GM23338 (cell line): ENCODE data around the gene NHSL1. TPM values are rescaled to one million over a fixed set of nuclear protein-coding genes. Genes with fewer than 3 reads are reported as not detected.

Experiments
- ATAC-seq: fragments of 200-7000 bp; cut with Tn5 transposase; 3 replicates; pipeline ENCODE4 v1.9.1; 2020
- DNase-seq: peaks from one replicate; pipeline ENCODE4 v3.0.0-alpha.2; 2015; ENCODE audit warnings: low spot score
- H2AFZ ChIP-seq: fragments of 200-600 bp; sonication (generic); 2 replicates; pipeline ENCODE4 v1.8.0; 2016; ENCODE audit warnings: antibody characterized with exemption, mild to moderate bottlenecking, moderate library complexity
- H3F3A ChIP-seq: fragments of 200-600 bp; sonication (generic); replicated peaks from 2 replicates; pipeline ENCODE4 v1.8.0; 2017; ENCODE audit warnings: antibody characterized with exemption, mixed run types, low read depth
- H3K27ac ChIP-seq: fragments of 200-600 bp; sonication (generic); 2 replicates; pipeline ENCODE4 v1.6.1; 2016; ENCODE audit warnings: low read depth
- H3K27me3 ChIP-seq: fragments of 200-600 bp; sonication (generic); 2 replicates; pipeline ENCODE4 v1.8.0; 2016; ENCODE audit warnings: mild to moderate bottlenecking, mixed run types, moderate library complexity; ENCODE audit not compliant: insufficient read depth
- H3K36me3 ChIP-seq: fragments of 200-600 bp; sonication (generic); 2 replicates; pipeline ENCODE4 v1.8.0; 2016; ENCODE audit warnings: mild to moderate bottlenecking; ENCODE audit not compliant: insufficient read depth
- H3K4me1 ChIP-seq: fragments of 200-600 bp; sonication (generic); 2 replicates; pipeline ENCODE4 v1.8.0; 2016; ENCODE audit warnings: mild to moderate bottlenecking, moderate library complexity; ENCODE audit not compliant: insufficient read depth
- H3K4me2 ChIP-seq: fragments of 200-600 bp; sonication (generic); 2 replicates; pipeline ENCODE4 v1.7.1; 2017; ENCODE audit warnings: mixed run types
- H3K4me3 ChIP-seq: fragments of 200-600 bp; sonication (generic); 2 replicates; pipeline ENCODE4 v1.6.1; 2016; ENCODE audit warnings: mixed run types
- H3K79me2 ChIP-seq: fragments of 200-600 bp; sonication (generic); replicated peaks from 2 replicates; pipeline ENCODE4 v1.8.0; 2017; ENCODE audit warnings: mild to moderate bottlenecking; ENCODE audit not compliant: insufficient read depth
- H3K9me2 ChIP-seq: fragments of 200-600 bp; sonication (generic); 2 replicates; pipeline ENCODE4 v1.8.0; 2017; ENCODE audit not compliant: insufficient read depth
- H4K20me1 ChIP-seq: fragments of 200-600 bp; sonication (generic); replicated peaks from 2 replicates; pipeline ENCODE4 v1.8.0; 2017; ENCODE audit warnings: mild to moderate bottlenecking; ENCODE audit not compliant: insufficient read depth
- H3K27ac Mint-ChIP-seq: 2 replicates; pipeline ENCODE4 v1.8.0; 2020; ENCODE audit warnings: inconsistent platforms, mild to moderate bottlenecking, moderate library complexity, mixed read lengths
- H3K27me3 Mint-ChIP-seq: 3 replicates; pipeline ENCODE4 v1.8.0; 2022; ENCODE audit warnings: low read depth, mild to moderate bottlenecking, moderate library complexity, mixed read lengths, inconsistent platforms; ENCODE audit not compliant: insufficient read depth, poor library complexity
- H3K36me3 Mint-ChIP-seq: 3 replicates; pipeline ENCODE4 v1.8.0; 2021; ENCODE audit warnings: low read depth, mild to moderate bottlenecking, inconsistent platforms, moderate library complexity, mixed read lengths
- H3K4me1 Mint-ChIP-seq: 3 replicates; pipeline ENCODE4 v1.8.0; 2020; ENCODE audit warnings: mild to moderate bottlenecking, inconsistent platforms, mixed read lengths
- H3K4me3 Mint-ChIP-seq: 3 replicates; pipeline ENCODE4 v1.8.0; 2021; ENCODE audit warnings: moderate library complexity, mild to moderate bottlenecking, inconsistent platforms, mixed read lengths
- H3K9me3 Mint-ChIP-seq: 3 replicates; pipeline ENCODE4 v1.8.0; 2020; ENCODE audit warnings: moderate library complexity, mild to moderate bottlenecking, inconsistent platforms, mixed read lengths
- CREB1 ChIP-seq: fragments of 250-450 bp; sonication (Bioruptor Pico); IDR thresholded peaks from 2 replicates; pipeline ENCODE4 v1.5.0; 2020; ENCODE audit warnings: low read depth, mild to moderate bottlenecking, moderate library complexity
- EZH2 ChIP-seq: fragments of 200-600 bp; sonication (generic); IDR thresholded peaks from one replicate; pipeline ENCODE4 v1.8.0; 2017; ENCODE audit warnings: antibody characterized with exemption, mild to moderate bottlenecking, low read depth; ENCODE audit not compliant: unreplicated experiment
- EZH2phosphoT487 ChIP-seq: fragments of 200-600 bp; sonication (generic); IDR thresholded peaks from one replicate; pipeline ENCODE4 v1.8.1; 2018; ENCODE audit warnings: antibody characterized with exemption; ENCODE audit not compliant: unreplicated experiment
- JUNB ChIP-seq: IDR thresholded peaks from one replicate; pipeline ENCODE4 v1.6.1; 2016; ENCODE audit warnings: antibody characterized with exemption; ENCODE audit not compliant: unreplicated experiment
- NANOG ChIP-seq: IDR thresholded peaks from 2 replicates; pipeline ENCODE4 v1.6.1; 2016; ENCODE audit warnings: antibody characterized with exemption, borderline replicate concordance
- POLR2AphosphoS5 ChIP-seq: IDR thresholded peaks from 2 replicates; pipeline ENCODE4 v1.6.1; 2016; ENCODE audit warnings: antibody characterized with exemption, low read depth
- STAT1 ChIP-seq: IDR thresholded peaks from one replicate; pipeline ENCODE4 v1.6.1; 2016; ENCODE audit warnings: antibody characterized with exemption; ENCODE audit not compliant: unreplicated experiment
- ZNF114 ChIP-seq: fragments of 250-450 bp; sonication (Bioruptor Pico); IDR thresholded peaks from 2 replicates; pipeline ENCODE4 v1.5.0; 2020; ENCODE audit warnings: mild to moderate bottlenecking, moderate library complexity
- polyA plus RNA-seq: library from polyadenylated mRNA; unstranded; fragments of >200 nt; fragmentation: Nextera tagmentation; extraction: Ambion mirVana; gene quantifications from 2 replicates; pipeline ENCODE4 v1.2.1, GENCODE V29; 2016
- total RNA-seq: library from RNA; depleted of rRNA; stranded (reverse); fragments of >200 nt; shearing (Covaris generic); gene quantifications from 2 replicates; pipeline ENCODE4 v1.2.3, GENCODE V29; 2014
- TF ChIP-seq, protein P1 (sequence below): IDR thresholded peaks from one replicate; pipeline ENCODE4 v1.6.1; 2018; ENCODE audit warnings: antibody characterized with exemption; ENCODE audit not compliant: unreplicated experiment
- TF ChIP-seq, protein P2 (sequence below): IDR thresholded peaks from 2 replicates; pipeline ENCODE4 v1.6.1; 2016; ENCODE audit warnings: antibody characterized with exemption
- TF ChIP-seq, protein P3 (sequence below): fragments of 250-450 bp; sonication (Bioruptor Pico); IDR thresholded peaks from 2 replicates; pipeline ENCODE4 v1.5.0; 2020; ENCODE audit warnings: mild to moderate bottlenecking, moderate library complexity

NHSL1 gene
- total and polyA plus RNA-seq, 2 experiments from 2014 or later: 11.2 to 24.5 TPM

DNA sequence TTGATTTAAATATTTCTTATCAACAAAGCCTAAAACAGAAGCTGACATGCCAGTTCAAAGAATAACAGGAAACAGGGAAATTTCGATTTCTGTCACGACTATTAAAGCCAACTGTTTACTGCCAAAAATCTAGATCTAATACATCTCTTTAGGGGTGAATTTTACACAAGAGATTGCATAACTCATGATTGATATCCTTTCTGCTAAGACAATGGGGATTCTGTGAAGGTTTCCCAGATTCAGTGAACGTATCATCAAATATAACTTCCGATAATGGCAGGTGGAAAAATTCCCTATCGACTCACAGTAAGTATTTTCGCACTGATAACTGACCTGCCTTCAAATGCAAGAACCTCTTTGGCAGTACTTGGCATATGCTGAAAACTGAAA is 42.9 kb downstream of the NHSL1 start:
- TF ChIP-seq, protein P1, sequence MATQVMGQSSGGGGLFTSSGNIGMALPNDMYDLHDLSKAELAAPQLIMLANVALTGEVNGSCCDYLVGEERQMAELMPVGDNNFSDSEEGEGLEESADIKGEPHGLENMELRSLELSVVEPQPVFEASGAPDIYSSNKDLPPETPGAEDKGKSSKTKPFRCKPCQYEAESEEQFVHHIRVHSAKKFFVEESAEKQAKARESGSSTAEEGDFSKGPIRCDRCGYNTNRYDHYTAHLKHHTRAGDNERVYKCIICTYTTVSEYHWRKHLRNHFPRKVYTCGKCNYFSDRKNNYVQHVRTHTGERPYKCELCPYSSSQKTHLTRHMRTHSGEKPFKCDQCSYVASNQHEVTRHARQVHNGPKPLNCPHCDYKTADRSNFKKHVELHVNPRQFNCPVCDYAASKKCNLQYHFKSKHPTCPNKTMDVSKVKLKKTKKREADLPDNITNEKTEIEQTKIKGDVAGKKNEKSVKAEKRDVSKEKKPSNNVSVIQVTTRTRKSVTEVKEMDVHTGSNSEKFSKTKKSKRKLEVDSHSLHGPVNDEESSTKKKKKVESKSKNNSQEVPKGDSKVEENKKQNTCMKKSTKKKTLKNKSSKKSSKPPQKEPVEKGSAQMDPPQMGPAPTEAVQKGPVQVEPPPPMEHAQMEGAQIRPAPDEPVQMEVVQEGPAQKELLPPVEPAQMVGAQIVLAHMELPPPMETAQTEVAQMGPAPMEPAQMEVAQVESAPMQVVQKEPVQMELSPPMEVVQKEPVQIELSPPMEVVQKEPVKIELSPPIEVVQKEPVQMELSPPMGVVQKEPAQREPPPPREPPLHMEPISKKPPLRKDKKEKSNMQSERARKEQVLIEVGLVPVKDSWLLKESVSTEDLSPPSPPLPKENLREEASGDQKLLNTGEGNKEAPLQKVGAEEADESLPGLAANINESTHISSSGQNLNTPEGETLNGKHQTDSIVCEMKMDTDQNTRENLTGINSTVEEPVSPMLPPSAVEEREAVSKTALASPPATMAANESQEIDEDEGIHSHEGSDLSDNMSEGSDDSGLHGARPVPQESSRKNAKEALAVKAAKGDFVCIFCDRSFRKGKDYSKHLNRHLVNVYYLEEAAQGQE: no peak
- TF ChIP-seq ZNF114 (CRISPR knock-in tag) (no peak), POLR2AphosphoS5 (no peak), STAT1 (no peak), JUNB (no peak), EZH2phosphoT487 (no peak), NANOG (no peak), CREB1 (CRISPR knock-in tag) (no peak), EZH2 (no peak)
- TF ChIP-seq, protein P2, sequence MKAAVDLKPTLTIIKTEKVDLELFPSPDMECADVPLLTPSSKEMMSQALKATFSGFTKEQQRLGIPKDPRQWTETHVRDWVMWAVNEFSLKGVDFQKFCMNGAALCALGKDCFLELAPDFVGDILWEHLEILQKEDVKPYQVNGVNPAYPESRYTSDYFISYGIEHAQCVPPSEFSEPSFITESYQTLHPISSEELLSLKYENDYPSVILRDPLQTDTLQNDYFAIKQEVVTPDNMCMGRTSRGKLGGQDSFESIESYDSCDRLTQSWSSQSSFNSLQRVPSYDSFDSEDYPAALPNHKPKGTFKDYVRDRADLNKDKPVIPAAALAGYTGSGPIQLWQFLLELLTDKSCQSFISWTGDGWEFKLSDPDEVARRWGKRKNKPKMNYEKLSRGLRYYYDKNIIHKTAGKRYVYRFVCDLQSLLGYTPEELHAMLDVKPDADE: no peak
- TF ChIP-seq, protein P3, sequence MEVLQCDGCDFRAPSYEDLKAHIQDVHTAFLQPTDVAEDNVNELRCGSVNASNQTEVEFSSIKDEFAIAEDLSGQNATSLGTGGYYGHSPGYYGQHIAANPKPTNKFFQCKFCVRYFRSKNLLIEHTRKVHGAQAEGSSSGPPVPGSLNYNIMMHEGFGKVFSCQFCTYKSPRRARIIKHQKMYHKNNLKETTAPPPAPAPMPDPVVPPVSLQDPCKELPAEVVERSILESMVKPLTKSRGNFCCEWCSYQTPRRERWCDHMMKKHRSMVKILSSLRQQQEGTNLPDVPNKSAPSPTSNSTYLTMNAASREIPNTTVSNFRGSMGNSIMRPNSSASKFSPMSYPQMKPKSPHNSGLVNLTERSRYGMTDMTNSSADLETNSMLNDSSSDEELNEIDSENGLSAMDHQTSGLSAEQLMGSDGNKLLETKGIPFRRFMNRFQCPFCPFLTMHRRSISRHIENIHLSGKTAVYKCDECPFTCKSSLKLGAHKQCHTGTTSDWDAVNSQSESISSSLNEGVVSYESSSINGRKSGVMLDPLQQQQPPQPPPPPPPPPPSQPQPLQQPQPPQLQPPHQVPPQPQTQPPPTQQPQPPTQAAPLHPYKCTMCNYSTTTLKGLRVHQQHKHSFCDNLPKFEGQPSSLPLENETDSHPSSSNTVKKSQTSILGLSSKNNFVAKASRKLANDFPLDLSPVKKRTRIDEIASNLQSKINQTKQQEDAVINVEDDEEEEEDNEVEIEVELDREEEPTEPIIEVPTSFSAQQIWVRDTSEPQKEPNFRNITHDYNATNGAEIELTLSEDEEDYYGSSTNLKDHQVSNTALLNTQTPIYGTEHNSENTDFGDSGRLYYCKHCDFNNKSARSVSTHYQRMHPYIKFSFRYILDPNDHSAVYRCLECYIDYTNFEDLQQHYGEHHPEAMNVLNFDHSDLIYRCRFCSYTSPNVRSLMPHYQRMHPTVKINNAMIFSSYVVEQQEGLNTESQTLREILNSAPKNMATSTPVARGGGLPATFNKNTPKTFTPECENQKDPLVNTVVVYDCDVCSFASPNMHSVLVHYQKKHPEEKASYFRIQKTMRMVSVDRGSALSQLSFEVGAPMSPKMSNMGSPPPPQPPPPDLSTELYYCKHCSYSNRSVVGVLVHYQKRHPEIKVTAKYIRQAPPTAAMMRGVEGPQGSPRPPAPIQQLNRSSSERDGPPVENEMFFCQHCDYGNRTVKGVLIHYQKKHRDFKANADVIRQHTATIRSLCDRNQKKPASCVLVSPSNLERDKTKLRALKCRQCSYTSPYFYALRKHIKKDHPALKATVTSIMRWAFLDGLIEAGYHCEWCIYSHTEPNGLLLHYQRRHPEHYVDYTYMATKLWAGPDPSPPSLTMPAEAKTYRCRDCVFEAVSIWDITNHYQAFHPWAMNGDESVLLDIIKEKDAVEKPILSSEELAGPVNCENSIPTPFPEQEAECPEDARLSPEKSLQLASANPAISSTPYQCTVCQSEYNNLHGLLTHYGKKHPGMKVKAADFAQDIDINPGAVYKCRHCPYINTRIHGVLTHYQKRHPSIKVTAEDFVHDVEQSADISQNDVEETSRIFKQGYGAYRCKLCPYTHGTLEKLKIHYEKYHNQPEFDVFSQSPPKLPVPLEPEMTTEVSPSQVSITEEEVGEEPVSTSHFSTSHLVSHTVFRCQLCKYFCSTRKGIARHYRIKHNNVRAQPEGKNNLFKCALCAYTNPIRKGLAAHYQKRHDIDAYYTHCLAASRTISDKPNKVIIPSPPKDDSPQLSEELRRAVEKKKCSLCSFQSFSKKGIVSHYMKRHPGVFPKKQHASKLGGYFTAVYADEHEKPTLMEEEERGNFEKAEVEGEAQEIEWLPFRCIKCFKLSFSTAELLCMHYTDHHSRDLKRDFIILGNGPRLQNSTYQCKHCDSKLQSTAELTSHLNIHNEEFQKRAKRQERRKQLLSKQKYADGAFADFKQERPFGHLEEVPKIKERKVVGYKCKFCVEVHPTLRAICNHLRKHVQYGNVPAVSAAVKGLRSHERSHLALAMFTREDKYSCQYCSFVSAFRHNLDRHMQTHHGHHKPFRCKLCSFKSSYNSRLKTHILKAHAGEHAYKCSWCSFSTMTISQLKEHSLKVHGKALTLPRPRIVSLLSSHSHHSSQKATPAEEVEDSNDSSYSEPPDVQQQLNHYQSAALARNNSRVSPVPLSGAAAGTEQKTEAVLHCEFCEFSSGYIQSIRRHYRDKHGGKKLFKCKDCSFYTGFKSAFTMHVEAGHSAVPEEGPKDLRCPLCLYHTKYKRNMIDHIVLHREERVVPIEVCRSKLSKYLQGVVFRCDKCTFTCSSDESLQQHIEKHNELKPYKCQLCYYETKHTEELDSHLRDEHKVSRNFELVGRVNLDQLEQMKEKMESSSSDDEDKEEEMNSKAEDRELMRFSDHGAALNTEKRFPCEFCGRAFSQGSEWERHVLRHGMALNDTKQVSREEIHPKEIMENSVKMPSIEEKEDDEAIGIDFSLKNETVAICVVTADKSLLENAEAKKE (CRISPR knock-in tag): no peak
- DNase-seq (no peak), ATAC-seq (no peak)
- Histone ChIP-seq H3K4me1 (0 out of 2 replicates have a peak, but pooled peaks cover 3% of the 10 kb centered on the region), H2AFZ (no peak overlapping the region), H3K27me3 (no peaks in the 10 kb centered on the region), H3K9me2 (no peaks in the 10 kb centered on the region), H3K36me3 (no peaks in the 10 kb centered on the region), H3K79me2 (no peaks in the 10 kb centered on the region), H3K4me2 (no peak overlapping the region), H3K27ac (peak overlapping the region; percentile 29), H3F3A (no peaks in the 10 kb centered on the region), H3K4me3 (no peak overlapping the region), H4K20me1 (0 out of 2 replicates have a peak, but pooled peaks cover 7% of the 10 kb centered on the region)
- Mint-ChIP-seq H3K27ac (no peak overlapping the region), H3K27me3 (no peaks in the 10 kb centered on the region), H3K9me3 (no peaks in the 10 kb centered on the region), H3K4me1 (no peaks in the 10 kb centered on the region; the same call in 2 of the 3 replicates), H3K36me3 (no peaks in the 10 kb centered on the region; the same call in 2 of the 3 replicates), H3K4me3 (no peak overlapping the region)
